Coronary artery (tissue), 2 donors: ENCODE results near the gene SET.
"Not testable (repeated sequence)": the region's sequence is repeated elsewhere in the genome, so short reads cannot be mapped to it uniquely, and the experiment has no call there.

ENCODE experiments used
- DNase-seq: peaks from one replicate; pipeline ENCODE4 v3.0.0-alpha.2; 2017; ENCODE audit warnings: low spot score
- H3K27ac ChIP-seq, 2 donors: fragments of 200-600 bp; sonication (generic); one replicate each; pipeline ENCODE4 v1.5.1; 2016 to 2019
- H3K4me3 ChIP-seq: fragments of 200-600 bp; sonication (generic); 2 replicates; pipeline ENCODE4 v1.5.1; 2016; ENCODE audit warnings: mild to moderate bottlenecking, moderate library complexity
- CTCF ChIP-seq: fragments of 200-600 bp; sonication (generic); IDR thresholded peaks from one replicate; pipeline ENCODE4 v1.5.1; 2019; ENCODE audit warnings: antibody characterized with exemption

The SET gene

DNA sequence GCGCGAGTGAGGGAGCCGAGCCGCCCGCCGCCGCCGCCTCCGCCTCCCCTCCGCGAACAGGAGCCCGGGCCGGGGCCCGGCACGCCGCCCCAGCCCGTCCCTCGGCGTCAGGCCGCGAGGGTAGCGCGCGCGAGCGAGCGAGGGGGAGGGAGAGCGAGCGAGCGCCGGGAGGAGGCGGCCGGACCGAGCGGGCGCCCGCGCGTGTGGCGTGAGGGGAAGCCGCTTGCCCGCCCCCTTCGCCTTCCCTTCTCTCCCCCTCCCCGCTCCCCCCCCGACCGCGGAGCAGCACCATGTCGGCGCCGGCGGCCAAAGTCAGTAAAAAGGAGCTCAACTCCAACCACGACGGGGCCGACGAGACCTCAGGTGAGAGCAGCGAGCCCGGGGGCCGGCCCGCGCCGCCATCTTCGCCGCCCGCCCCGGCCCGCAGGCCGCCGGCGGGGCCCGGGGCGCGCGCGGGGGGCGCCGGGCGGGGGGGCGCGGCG lies 312 bp downstream of the SET start:
- TF ChIP-seq CTCF: no peak
- Histone ChIP-seq H3K4me3 (peak overlapping the region; percentile 93), H3K27ac (peak overlapping the region; percentile 77 to 97)
- DNase-seq: no peak

- TF ChIP-seq CTCF: no peak
- DNase-seq: no peak
- Histone ChIP-seq H3K27ac (peak overlapping the region; percentile 46 to 97), H3K4me3 (peak overlapping the region; percentile 93)
Observed at GRCh38 chr9:128689820-128690683, 1.0 kb downstream of the SET start.

DNA sequence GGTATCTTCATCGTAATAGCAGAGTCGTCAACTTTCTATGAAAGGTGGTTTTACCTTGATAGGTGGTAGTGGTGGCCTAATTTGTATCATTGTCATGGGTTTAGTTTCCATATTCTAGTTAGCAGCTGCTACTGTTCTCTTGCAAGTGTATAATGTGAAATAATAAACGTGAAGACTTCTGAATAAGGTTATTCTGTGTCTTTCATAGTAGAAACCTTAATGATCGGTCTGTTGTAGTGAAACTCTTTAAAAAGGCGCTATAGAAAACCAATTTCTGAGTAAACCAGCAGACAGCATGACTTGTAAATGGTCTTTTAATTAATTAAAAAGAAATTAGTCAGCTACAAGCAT lies 1.6 kb downstream of the SET start:
- no peak for DNase-seq
- no peak for TF ChIP-seq CTCF
- Histone ChIP-seq H3K27ac (peak overlapping the region in 1 of 2 donors; percentile 97), H3K4me3 (peak overlapping the region; percentile 93)

- not testable (repeated sequence) for DNase-seq, H3K27ac ChIP-seq, H3K4me3 ChIP-seq
Observed at GRCh38 chr9:128693738-128694137, 4.7 kb downstream of the SET start.

GRCh38 chr9:128694344-128694743 lies 5.3 kb downstream of the SET start:
- DNase-seq: no peak
- H3K4me3 ChIP-seq: no peak overlapping the region
- no peak overlapping the region for H3K27ac ChIP-seq
- TF ChIP-seq CTCF: no peak

- no peak for DNase-seq
- Histone ChIP-seq H3K4me3 (no peak overlapping the region), H3K27ac (no peak overlapping the region)
- TF ChIP-seq CTCF: no peak
Observed at GRCh38 chr9:128696923-128697707, 8.1 kb downstream of the SET start.

GRCh38 chr9:128699096-128699795 lies 10.2 kb downstream of the SET start:
- not testable (repeated sequence) for H3K27ac ChIP-seq, DNase-seq, H3K4me3 ChIP-seq
